Mucosa of descending colon (tissue), 3 donors: Measurements from ENCODE around the gene PRRT3. TPM values are rescaled to one million over a fixed set of nuclear protein-coding genes. Genes with fewer than 3 reads are reported as not detected.

Experiments used
- ATAC-seq: fragments of 200-7000 bp; cut with Tn5 transposase; one replicate; pipeline ENCODE4 v1.9.1; 2020; ENCODE audit warnings: mild to moderate bottlenecking, moderate library complexity
- DNase-seq, 3 donors: peaks; one replicate each; pipeline ENCODE4 v3.0.0-alpha.2; 2020
- H3K36me3 ChIP-seq: fragments of 200-600 bp; one replicate; pipeline ENCODE4 v1.8.0; 2021; ENCODE audit warnings: low read depth, mild to moderate bottlenecking
- H3K4me1 ChIP-seq: fragments of 200-600 bp; one replicate; pipeline ENCODE4 v1.8.0; 2021; ENCODE audit warnings: low read depth, mild to moderate bottlenecking
- H3K4me3 ChIP-seq: fragments of 200-600 bp; one replicate; pipeline ENCODE4 v1.8.0; 2021; ENCODE audit warnings: mild to moderate bottlenecking
- H3K9me3 ChIP-seq: fragments of 200-600 bp; one replicate; pipeline ENCODE4 v1.8.0; 2021; ENCODE audit warnings: mild to moderate bottlenecking
- CTCF ChIP-seq: fragments of 200-600 bp; IDR thresholded peaks from one replicate; pipeline ENCODE4 v1.8.0; 2022; ENCODE audit warnings: antibody characterized with exemption, mild to moderate bottlenecking
- intact Hi-C, 2 donors: fragments of 100-400 bp; cut with DNase I in 1 of 2; cut with micrococcal nuclease in 1 of 2; formaldehyde crosslinking; loops; one replicate each; pipeline versions ENCODE4 v1.11.0 to v1.11.1; 2022; cut with DNase I, micrococcal nuclease
- total RNA-seq, 3 donors: library from RNA; stranded (reverse); fragmentation: NEBNext Ultra II Directional in 2 of 3; extraction: Animal tissue kit (Norgen Biotek cat#: 25700) in 2 of 3; gene quantifications; one replicate each; pipeline versions ENCODE4 v1.2.1 to v1.2.4, GENCODE V29; 2021 to 2023
- donor health status: DM: no; HTN: no; CAD: no; lungs with moderate emphysema.
- donor health status: DM: no; HTN: no; CAD: no.
- donor health status: DM: no; HTN: yes; CAD: no.

Gene PRRT3
- total RNA-seq, 3 donors from 2014 or later = 1.0 to 1.8 (median 1.2) TPM

DNA sequence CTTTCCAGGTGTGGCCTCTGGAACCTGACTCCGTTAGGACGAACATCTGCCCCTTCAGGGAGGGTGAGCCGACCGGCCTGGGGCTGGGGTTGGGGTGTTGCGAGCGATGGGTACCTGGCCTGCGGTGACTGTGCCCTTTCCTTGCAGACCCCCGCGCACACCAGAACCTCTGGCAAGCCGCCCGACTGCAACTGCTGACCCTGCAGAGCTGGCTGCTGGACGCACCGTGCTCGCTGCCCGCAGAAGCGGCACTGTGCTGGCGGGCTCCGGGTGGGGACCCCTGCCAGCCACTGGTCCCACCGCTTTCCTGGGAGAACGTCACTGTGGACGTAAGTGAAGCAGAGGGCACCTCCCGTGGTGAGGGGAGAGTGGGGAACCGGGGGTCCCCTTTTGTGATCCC lies 24.1 kb downstream of the PRRT3 start:
- Histone ChIP-seq H3K4me3 (no peak overlapping the region), H3K9me3 (no peaks in the 10 kb centered on the region), H3K36me3 (no peaks in the 10 kb centered on the region), H3K4me1 (peaks cover 8% of the 10 kb centered on the region)
- DNase-seq = no peak
- no peak for TF ChIP-seq CTCF
- intact Hi-C loops = no loop called here
- ATAC-seq = no peak

GRCh38 chr3:9918261-9919038 lies 33.8 kb downstream of the PRRT3 start:
- DNase-seq (no peak), ATAC-seq (no peak)
- intact Hi-C loops = no loop called here
- H3K4me3 ChIP-seq = no peak overlapping the region
- no peaks in the 10 kb centered on the region for H3K9me3 ChIP-seq
- TF ChIP-seq CTCF = no peak
- H3K36me3 ChIP-seq = no peaks in the 10 kb centered on the region
- H3K4me1 ChIP-seq = peaks cover 35% of the 10 kb centered on the region

DNA sequence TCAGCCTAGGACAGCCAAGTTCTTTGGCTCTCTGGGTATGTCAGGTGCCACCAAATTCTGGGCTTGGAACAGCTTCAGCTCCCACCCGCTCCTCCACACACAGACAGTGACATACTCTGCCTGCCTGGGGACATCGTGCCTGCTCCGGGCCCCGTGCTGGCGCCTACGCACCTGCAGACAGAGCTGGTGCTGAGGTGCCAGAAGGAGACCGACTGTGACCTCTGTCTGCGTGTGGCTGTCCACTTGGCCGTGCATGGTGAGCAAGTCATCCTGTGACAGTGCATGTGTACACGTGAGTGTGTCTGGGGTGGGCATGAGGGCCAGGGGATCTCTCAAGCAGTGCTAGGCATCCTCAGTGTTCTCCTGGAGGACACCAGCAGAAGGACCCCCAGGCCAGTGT lies 34.4 kb downstream of the PRRT3 start:
- H3K36me3 ChIP-seq = no peaks in the 10 kb centered on the region
- no peaks in the 10 kb centered on the region for H3K9me3 ChIP-seq
- intact Hi-C loops = no loop called here
- no peak for DNase-seq
- peaks cover 35% of the 10 kb centered on the region for H3K4me1 ChIP-seq
- H3K4me3 ChIP-seq = no peak overlapping the region
- TF ChIP-seq CTCF = no peak
- no peak for ATAC-seq

DNA sequence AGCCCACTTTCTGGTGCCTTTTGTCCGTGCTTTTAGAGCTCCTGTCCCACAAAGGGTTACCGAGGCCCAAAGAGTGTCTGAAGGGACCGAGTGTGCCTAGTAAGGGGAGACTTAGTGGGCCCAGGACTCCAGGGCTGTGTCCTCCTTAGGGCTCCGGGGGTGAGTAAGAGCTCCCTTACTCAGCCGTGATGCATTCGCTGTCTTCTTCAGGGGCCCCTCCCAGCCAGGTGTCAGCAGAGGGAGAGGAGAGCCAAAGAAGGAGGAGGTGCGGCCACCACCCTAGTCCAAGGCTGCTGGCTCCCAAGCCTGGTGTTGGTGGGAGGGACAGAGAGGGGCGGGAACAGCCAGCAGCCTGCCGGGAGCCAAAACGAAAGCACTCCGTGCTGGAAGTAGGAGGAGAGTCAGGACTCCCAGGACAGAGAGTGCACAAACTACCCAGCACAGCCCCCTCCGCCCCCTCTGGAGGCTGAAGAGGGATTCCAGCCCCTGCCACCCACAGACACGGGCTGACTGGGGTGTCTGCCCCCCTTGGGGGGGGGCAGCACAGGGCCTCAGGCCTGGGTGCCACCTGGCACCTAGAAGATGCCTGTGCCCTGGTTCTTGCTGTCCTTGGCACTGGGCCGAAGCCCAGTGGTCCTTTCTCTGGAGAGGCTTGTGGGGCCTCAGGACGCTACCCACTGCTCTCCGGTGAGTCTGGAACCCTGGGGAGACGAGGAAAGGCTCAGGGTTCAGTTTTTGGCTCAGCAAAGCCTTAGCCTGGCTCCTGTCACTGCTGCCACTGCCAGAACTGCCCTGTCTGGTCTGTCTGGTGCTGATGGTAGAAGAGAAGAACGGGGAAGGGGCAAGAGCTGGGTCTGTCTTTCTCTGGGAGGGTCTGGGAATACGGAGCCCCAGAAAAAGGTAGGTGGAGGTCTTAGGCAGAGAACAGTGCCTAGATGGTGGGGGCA lies 35.2 kb downstream of the PRRT3 start, which contains the start of gene IL17RC:
Gene IL17RC (plus strand): TSS at position 365 of the 947 bp plus-strand sequence. CDS start 218 bp downstream, at position 583.
- peak; percentile 90 to 93 (median 91) for DNase-seq
- H3K9me3 ChIP-seq = no peaks in the 10 kb centered on the region
- peak; percentile 89 for ATAC-seq
- intact Hi-C loops = no loop called here
- no peak for TF ChIP-seq CTCF
- H3K36me3 ChIP-seq = peaks cover 3% of the 10 kb centered on the region
- peak within 1 kb of the TSS; percentile 32 for H3K4me3 ChIP-seq
- peaks cover 35% of the 10 kb centered on the region for H3K4me1 ChIP-seq

DNA sequence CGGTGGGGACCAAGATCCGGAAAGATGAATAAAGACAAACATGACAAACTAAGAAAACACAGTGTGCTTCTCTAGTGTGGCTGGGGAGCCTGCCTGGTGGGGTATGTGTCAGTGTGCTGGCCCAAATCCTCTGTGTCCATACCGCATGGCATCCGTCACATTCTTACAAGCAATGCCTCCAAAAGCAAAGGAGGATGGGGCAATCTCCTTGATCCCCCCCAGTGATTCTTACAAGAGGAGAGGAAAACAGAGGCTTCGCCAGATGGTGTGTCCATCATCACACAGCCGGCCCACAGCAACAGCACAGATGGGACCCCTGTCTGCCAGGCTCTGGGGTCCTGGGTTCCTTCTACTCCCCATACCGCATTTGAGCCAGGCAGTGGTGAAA lies 35.9 kb downstream of the PRRT3 start:
- intact Hi-C loops = no loop called here
- no peak overlapping the region for H3K4me3 ChIP-seq
- TF ChIP-seq CTCF = no peak
- DNase-seq (no peak), ATAC-seq (no peak)
- peaks cover 35% of the 10 kb centered on the region for H3K4me1 ChIP-seq
- no peaks in the 10 kb centered on the region for H3K9me3 ChIP-seq
- peaks cover 3% of the 10 kb centered on the region for H3K36me3 ChIP-seq
